ENCODE results near the gene BNIPL. TPM values are rescaled to one million over a fixed set of nuclear protein-coding genes. Genes with fewer than 3 reads are reported as not detected.

Gene BNIPL
- total and polyA plus RNA-seq, 2 of the 8 experiments (the other 6 are each of a cell fraction or from before 2014, with no cell fraction given) = 2.4 to 3.3 TPM

GRCh38 chr1:151065089-151065645 is 28.8 kb downstream of the BNIPL start:
- DNase-seq (ENCODE audit: low read depth in 1 of 2, low spot score in 2 of 2) (no peak), FAIRE-seq (no peak)
- no peak for TF ChIP-seq TEAD4 (IDR thresholded peaks at IDR 0.05; ENCODE audit: low read depth, low read length)
- TF ChIP-seq MAFK (IDR thresholded peaks at IDR 0.05; ENCODE audit: low read depth, low read length) = no peak
- TF ChIP-seq, protein P1, sequence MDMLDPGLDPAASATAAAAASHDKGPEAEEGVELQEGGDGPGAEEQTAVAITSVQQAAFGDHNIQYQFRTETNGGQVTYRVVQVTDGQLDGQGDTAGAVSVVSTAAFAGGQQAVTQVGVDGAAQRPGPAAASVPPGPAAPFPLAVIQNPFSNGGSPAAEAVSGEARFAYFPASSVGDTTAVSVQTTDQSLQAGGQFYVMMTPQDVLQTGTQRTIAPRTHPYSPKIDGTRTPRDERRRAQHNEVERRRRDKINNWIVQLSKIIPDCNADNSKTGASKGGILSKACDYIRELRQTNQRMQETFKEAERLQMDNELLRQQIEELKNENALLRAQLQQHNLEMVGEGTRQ (IDR thresholded peaks at IDR 0.05; ENCODE audit: low read length) = no peak
- no peak for TF ChIP-seq NRF1 (IDR thresholded peaks at IDR 0.05; ENCODE audit: low read depth, low read length)
- no peak for TF ChIP-seq CBX5 (IDR thresholded peaks at IDR 0.05; ENCODE audit: low read depth, low read length)
- no peak overlapping the region for H3K18ac ChIP-seq (ENCODE audit: extremely low read depth, low read length)
- H3K79me2 ChIP-seq (ENCODE audit: control insufficient read depth in 1 of 2, insufficient read depth in 2 of 2, low read length in 2 of 2) = peaks cover 0 to 57% of the 10 kb centered on the region in 2 experiments; a peak in 2 of 4 replicates
- no peak overlapping the region for H2BK120ac ChIP-seq (replicated peaks; ENCODE audit: low read depth, low read length)
- ChIA-PET POLR2A (ENCODE audit: partially characterized antibody) (interaction anchor here (0.7 to 1.1 kb wide), 3 partner anchors 9 to 188 kb away, joined by 3 read pairs; no protein-coding TSS in a partner anchor), CTCF (ENCODE audit: partially characterized antibody) (interaction anchor here (0.6 to 1.1 kb wide), 7 partner anchors 15 to 573 kb away, joined by 3 to 4 read pairs (median 3); no protein-coding TSS in a partner anchor)
- H2BK5ac ChIP-seq (ENCODE audit: low read depth, low read length) = no peak overlapping the region
- H3K9me3 ChIP-seq (ENCODE audit: insufficient read depth in 2 of 2, low read depth in 1 of 2, low read length in 1 of 2) = no peaks in the 10 kb centered on the region
- no peak overlapping the region for H2BK15ac ChIP-seq (ENCODE audit: low read length)
- peaks cover 0 to 3% of the 10 kb centered on the region in 2 experiments for H4K20me1 ChIP-seq (replicated peaks in 1 of 2; ENCODE audit: control insufficient read depth in 1 of 2, insufficient read depth in 2 of 2, low read length in 2 of 2)
- no peak overlapping the region for H2AK5ac ChIP-seq (ENCODE audit: low read depth, low read length)
- no peak overlapping the region for H4K8ac ChIP-seq (ENCODE audit: extremely low read depth, insufficient read depth, low read length)
- H3K14ac ChIP-seq (ENCODE audit: insufficient read length) = no peak overlapping the region
- H4K5ac ChIP-seq (ENCODE audit: insufficient read length, low read depth, low read length) = no peak overlapping the region
- H3K36me3 ChIP-seq (ENCODE audit: control insufficient read depth in 2 of 4, insufficient read depth in 4 of 4, low read length in 3 of 4) = peaks cover 0 to 8% (median 0%) of the 10 kb centered on the region in 4 experiments; a peak in 6 of 8 replicates
- H3K9ac ChIP-seq (replicated peaks in 1 of 4; ENCODE audit: extremely low read depth in 1 of 4, low read depth in 3 of 4, low read length in 3 of 4) = no peak overlapping the region
- H3K4me3 ChIP-seq (ENCODE audit: extremely low read depth in 1 of 4, insufficient read depth in 2 of 4, low read depth in 3 of 4, low read length in 4 of 4) = no peak overlapping the region
- H4K91ac ChIP-seq (replicated peaks; ENCODE audit: insufficient read length, low read length) = no peak overlapping the region
- no peak overlapping the region for H2AFZ ChIP-seq (ENCODE audit: low read length)
- H3K23ac ChIP-seq (ENCODE audit: insufficient read length) = no peak overlapping the region
- peaks cover 0 to 9% (median 2%) of the 10 kb centered on the region in 4 experiments; a peak in 3 of 7 replicates for H3K4me1 ChIP-seq (replicated peaks in 1 of 4; ENCODE audit: control insufficient read depth in 3 of 4, insufficient read depth in 4 of 4, low read length in 3 of 4)
- H2BK20ac ChIP-seq (ENCODE audit: low read length) = no peak overlapping the region
- H3K27me3 ChIP-seq (replicated peaks in 1 of 4; ENCODE audit: control insufficient read depth in 3 of 4, extremely low read depth in 1 of 4, insufficient read depth in 3 of 4, low read length in 3 of 4) = no peaks in the 10 kb centered on the region
- peaks cover 6% of the 10 kb centered on the region; the same call in 1 of the 2 replicates for H3K23me2 ChIP-seq (ENCODE audit: low read depth, low read length)
- H3K27ac ChIP-seq (ENCODE audit: low read depth, low read length) = no peak overlapping the region
- H3K56ac ChIP-seq (replicated peaks; ENCODE audit: insufficient read length, low read depth, low read length) = no peak overlapping the region
- H2BK12ac ChIP-seq (ENCODE audit: low read depth, low read length) = no peak overlapping the region
- no peak overlapping the region for H3K4me2 ChIP-seq (ENCODE audit: insufficient read depth in 1 of 2, low read depth in 2 of 2, low read length in 2 of 2)
- no peak overlapping the region for H3K4ac ChIP-seq (replicated peaks; ENCODE audit: insufficient read length, low read depth, low read length)
- no peaks in the 10 kb centered on the region; the same call in 1 of the 2 replicates for H3K79me1 ChIP-seq (ENCODE audit: low read depth, low read length)

Data from H1 (cell line).